Subcutaneous adipose tissue (tissue), 4 donors: ENCODE data around the gene RIMOC1. TPM values are rescaled to one million over a fixed set of nuclear protein-coding genes. Genes with fewer than 3 reads are reported as not detected.

ENCODE experiments used
- CTCF ChIP-seq: fragments of 450-650 bp; IDR thresholded peaks from one replicate; pipeline ENCODE4 v1.5.1; 2016; ENCODE audit warnings: low read depth, mild to moderate bottlenecking, control low read depth, antibody characterized with exemption, moderate library complexity
- total RNA-seq, 4 donors: library from RNA; depleted of rRNA; stranded (reverse); fragments of >200 nt; gene quantifications; one replicate each; pipeline ENCODE4 v1.1.0, GENCODE V29; 2016

Gene RIMOC1
- total RNA-seq, 4 donors from 2014 or later: 19.9 to 42.2 (median 23.6) TPM

- TF ChIP-seq CTCF: no peak
These were observed 28.6 kb downstream of the RIMOC1 start for GRCh38 chr5:41932770-41933169.

DNA sequence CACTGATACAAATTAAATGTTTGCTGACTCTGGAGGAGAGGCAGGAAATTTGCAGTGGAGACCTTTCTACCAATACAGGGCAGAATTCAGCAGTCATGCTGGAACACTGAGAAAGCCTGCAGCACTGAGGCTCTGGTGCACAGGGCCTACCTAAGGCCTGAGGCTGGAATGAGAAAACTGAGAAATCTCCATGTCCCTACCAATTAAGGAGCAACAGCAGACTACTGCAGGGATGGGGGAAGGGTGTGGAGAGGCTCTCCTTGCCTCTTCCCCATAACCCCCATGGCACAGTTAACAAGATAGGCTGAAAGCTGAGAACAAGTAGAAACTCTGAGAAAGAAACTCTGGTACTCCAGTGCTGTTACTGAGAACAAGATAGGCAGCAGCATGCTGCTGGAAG, 31.4 kb downstream of the RIMOC1 start:
- no peak for TF ChIP-seq CTCF

DNA sequence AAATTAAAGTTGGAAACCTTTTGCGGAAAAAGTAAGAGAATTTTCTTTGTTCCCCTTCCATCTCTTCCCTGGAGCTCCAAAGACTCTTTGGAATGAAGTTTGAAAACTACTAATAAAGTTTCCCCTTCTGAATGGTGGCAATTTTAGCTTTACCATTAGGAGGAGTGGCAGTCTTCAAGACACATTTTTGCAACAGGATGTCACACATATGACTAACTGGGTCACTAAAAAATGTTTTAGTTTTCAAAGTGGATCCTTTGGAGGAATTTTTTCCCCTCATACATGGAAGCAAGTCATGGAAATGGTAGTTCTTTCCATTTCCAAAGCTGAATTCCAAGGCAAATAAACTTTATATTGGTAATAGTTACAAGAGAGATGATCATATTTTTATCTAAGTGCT, 36.5 kb downstream of the RIMOC1 start:
- no peak for TF ChIP-seq CTCF

DNA sequence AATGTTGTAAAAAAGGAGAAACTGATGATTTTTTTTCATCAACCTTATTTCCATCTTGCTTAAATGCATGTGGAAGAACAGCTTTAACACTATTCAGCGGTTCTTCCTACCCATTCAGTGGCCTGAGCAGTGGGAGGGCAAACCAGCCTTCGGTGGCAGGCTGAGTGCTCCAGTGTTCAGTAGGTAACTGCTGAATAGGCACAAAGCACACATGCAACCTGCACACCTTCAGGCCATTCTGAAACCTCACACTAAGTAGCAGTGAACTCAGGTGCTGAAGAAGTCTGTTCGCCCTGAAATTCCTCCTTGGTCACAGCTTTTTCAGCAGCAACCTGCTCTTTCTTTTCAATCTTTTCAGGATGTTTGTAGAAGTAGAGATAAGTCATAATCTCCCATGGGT, 47.1 kb downstream of the RIMOC1 start:
- no peak for TF ChIP-seq CTCF

Other genes with a start within 250 kb of the RIMOC1 start
- gene OXCT1, start 33.9 kb upstream of the RIMOC1 start, total RNA-seq: 10 to 100 TPM; 38.9 to 74.6 (median 57.1) TPM
- 10 to 100 TPM; 23.8 to 33.9 (median 30.4) TPM for gene FBXO4, start 20.9 kb downstream of the RIMOC1 start, total RNA-seq